Astrocyte of the cerebellum (primary cell): ENCODE results near the gene PTPRT.

Experiments
- DNase-seq: peaks from one replicate; pipeline ENCODE4 v3.0.0-alpha.2; 2011; ENCODE audit warnings: low read depth
- H3K4me3 ChIP-seq: 2 replicates; pipeline ENCODE4 v1.5.1; 2011; ENCODE audit warnings: mild to moderate bottlenecking, low read depth, low read length, moderate library complexity
- in situ Hi-C: cut with HindIII; loops from 2 replicates; pipeline ENCODE4 v1.10.0; 2017; ENCODE audit warnings: low sequenced_read_pairs
- TF ChIP-seq, protein P1 (sequence below): IDR thresholded peaks from 2 replicates; pipeline ENCODE4 v1.5.1; 2012; ENCODE audit warnings: low read length, low read depth, moderate library complexity, mild to moderate bottlenecking; ENCODE audit errors: missing control alignments

The PTPRT gene

DNA sequence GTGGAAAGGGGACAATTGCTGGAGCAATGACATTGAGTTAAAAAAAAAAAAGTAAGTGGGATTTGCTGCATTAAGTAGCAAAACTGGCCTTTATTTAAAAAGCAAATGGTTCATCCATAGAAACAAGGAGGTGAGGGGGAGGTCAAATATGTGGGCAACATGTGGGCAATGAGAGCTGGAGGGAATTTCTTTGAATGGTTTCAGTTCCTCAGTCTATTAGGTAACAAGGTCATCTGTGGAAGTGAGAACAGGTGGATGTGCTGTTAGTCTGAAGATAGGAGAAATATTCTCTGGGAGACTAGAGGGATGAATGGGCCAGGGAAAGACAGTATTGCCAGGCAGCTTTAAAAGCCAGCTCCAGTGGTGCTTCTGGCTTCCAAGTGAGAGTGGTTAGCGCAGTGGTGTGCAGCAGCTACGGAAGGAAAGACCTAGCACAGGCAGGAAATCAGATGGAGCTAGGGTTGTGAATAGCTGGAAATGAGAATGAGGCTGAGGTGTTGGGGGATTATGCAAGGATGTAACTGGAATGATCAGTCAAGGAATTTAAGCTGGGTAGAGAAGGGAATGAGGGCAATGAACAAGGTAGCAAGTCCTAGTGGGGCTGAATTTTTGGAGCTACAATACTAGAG, 727.6 kb downstream of the PTPRT start:
- TF ChIP-seq, protein P1, sequence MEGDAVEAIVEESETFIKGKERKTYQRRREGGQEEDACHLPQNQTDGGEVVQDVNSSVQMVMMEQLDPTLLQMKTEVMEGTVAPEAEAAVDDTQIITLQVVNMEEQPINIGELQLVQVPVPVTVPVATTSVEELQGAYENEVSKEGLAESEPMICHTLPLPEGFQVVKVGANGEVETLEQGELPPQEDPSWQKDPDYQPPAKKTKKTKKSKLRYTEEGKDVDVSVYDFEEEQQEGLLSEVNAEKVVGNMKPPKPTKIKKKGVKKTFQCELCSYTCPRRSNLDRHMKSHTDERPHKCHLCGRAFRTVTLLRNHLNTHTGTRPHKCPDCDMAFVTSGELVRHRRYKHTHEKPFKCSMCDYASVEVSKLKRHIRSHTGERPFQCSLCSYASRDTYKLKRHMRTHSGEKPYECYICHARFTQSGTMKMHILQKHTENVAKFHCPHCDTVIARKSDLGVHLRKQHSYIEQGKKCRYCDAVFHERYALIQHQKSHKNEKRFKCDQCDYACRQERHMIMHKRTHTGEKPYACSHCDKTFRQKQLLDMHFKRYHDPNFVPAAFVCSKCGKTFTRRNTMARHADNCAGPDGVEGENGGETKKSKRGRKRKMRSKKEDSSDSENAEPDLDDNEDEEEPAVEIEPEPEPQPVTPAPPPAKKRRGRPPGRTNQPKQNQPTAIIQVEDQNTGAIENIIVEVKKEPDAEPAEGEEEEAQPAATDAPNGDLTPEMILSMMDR = no peak
- in situ Hi-C loops = no loop called here
- no peak for DNase-seq
- no peak overlapping the region for H3K4me3 ChIP-seq

DNA sequence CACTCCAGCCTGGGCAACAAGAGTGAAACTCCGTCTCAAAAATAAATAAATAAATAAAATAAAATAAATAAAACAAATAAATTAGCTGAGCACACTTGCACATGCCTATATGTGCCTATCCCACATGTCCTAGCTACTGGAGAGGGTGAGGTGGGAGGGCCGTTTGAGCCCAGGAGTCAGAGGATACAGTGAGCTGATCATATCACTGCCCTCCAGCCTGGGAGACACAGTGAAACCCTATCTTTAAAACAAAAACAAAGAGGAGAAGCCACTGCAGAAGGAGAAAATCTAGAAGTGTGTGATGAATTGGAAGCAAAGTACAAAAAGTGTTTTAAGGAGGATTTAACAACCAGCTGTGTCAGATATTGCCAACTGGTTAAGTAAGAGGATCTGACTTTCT, 728.4 kb downstream of the PTPRT start:
- no peak for DNase-seq
- in situ Hi-C loops = no loop called here
- H3K4me3 ChIP-seq = no peak overlapping the region
- TF ChIP-seq, protein P1 = no peak

DNA sequence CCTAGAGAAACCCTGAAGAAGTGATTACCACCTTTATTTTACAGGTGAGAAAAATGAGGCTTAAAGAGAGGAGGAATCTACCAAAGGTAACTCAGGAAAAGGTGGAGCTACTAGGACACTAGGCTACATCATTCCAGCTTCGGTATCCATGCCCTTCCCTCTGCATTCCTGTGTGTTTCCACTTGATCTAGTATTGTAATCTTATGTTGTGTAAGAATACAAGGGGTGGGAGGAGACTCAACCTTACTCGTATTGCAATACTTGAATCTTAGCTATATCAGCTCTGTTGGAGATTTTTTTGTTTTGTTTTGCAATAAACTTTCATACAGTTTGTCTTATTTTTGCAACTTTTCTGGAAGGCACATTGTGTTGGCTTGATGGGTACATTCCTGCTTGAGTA, 742.4 kb downstream of the PTPRT start:
- TF ChIP-seq, protein P1 = no peak
- in situ Hi-C loops = no loop called here
- H3K4me3 ChIP-seq = no peak overlapping the region
- no peak for DNase-seq

DNA sequence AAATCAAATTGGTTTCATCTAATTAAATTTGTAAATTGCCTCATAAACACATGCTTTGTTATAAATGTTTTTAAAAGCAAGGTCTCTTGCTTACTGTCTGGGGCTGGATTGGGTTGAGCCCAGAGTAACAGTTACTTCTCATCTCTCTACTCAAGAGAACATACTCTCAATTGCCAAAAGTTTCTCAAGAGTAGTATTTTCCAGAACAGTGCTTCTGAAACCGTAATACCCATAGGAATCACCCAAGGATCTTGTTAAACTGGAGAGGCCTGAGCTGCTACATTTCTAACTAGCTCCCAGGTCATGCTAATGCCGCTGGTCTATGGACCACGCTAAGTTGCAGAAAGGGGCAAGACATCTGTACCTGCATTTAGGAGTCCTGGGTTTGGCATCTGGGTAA, 744.9 kb downstream of the PTPRT start:
- in situ Hi-C loops = no loop called here
- DNase-seq = no peak
- no peak overlapping the region for H3K4me3 ChIP-seq
- TF ChIP-seq, protein P1 = no peak

DNA sequence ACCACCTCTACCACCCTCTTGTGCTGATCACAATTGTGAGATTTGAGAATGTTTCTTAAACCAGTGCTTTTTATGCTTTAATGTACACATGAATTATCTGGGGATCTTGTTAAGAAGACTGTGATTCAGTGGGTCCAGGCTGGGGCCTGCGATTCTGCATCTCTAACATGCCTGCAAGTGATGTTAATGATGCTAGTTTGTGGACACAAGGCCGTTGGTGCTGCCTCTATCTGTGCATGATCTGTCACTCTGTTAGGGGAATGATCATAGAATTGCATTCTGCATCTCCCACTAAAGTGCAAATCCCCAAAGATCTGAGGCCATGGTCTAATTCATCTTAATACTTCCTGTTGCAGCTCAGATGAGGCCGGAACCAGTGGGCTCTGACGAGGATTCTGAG, 746.5 kb downstream of the PTPRT start:
- no peak overlapping the region for H3K4me3 ChIP-seq
- TF ChIP-seq, protein P1 = no peak
- in situ Hi-C loops = no loop called here
- no peak for DNase-seq

DNA sequence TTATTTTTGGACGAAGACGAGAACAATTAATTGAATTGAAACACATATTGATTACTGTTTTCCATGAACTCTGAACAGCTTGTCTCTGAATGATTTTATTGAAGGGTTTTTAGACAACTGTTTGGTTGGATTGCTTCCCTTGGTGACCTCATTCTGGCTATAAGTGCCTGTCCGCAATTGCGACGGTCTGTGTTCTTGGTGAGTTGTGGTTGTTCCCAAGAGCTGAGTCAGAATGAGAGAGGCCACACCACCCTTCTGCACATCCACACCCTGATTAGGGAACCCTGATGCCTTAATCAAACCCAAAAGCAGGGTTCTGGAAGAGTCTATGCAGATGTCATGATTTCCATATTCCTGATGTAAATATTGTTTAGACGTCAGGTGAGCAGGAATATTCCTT, 747.0 kb downstream of the PTPRT start:
- in situ Hi-C loops = no loop called here
- no peak overlapping the region for H3K4me3 ChIP-seq
- DNase-seq = no peak
- TF ChIP-seq, protein P1 = no peak
